Measurements from ENCODE around the gene LMNA. TPM values are rescaled to one million over a fixed set of nuclear protein-coding genes. Genes with fewer than 3 reads are reported as not detected.

The LMNA gene
- total and polyA plus RNA-seq, 10 of the 15 experiments (the other 5 are each of a cell fraction or from before 2014, with no cell fraction given) = 0.42 to 334 (median 81.1) TPM

GRCh38 chr1:156115514-156116374, 1.2 kb downstream of the LMNA start (continued):
- no peak for TF ChIP-seq E2F8 (IDR thresholded peaks at IDR 0.05; ENCODE audit: low read depth, partially characterized antibody)
- TF ChIP-seq RFX5 (IDR thresholded peaks at IDR 0.05; ENCODE audit: low read depth, low read length) = no peak
- TF ChIP-seq FOXK2 (IDR thresholded peaks at IDR 0.05) = no peak
- no peak for TF ChIP-seq ZBTB11 (CRISPR knock-in tag; IDR thresholded peaks at IDR 0.05)
- no peak for TF ChIP-seq KLF5 (IDR thresholded peaks at IDR 0.05; ENCODE audit: partially characterized antibody)
- no peak for TF ChIP-seq BMI1 (IDR thresholded peaks at IDR 0.05; ENCODE audit: borderline replicate concordance)
- no peak for TF ChIP-seq YBX1 (IDR thresholded peaks at IDR 0.05)
- 0 out of 2 replicates have a peak, but pooled peaks have one; percentile 52 for TF ChIP-seq LARP7 (IDR thresholded peaks at IDR 0.05)
- TF ChIP-seq NFYB (IDR thresholded peaks at IDR 0.05; ENCODE audit: insufficient read depth, low read depth, low read length) = no peak
- no peak for TF ChIP-seq E2F4 (IDR thresholded peaks at IDR 0.05; ENCODE audit: low read depth, low read length)
- no peak for TF ChIP-seq CUX1 (IDR thresholded peaks at IDR 0.05; ENCODE audit: insufficient replicate concordance, low read depth, low read length)
- TF ChIP-seq POLR2AphosphoS5 (IDR thresholded peaks at IDR 0.05; ENCODE audit: low read length) = peak; percentile 55
- TF ChIP-seq MLLT1 (IDR thresholded peaks at IDR 0.05) = no peak
- no peak for TF ChIP-seq BRCA1 (IDR thresholded peaks at IDR 0.05; ENCODE audit: low read depth, low read length)

Data from GM12878 (cell line).